Transverse colon (tissue), 3 donors: Measurements from ENCODE around the gene TPSG1.

ENCODE experiments used
- EP300 ChIP-seq: sonication (generic); formaldehyde crosslinking; IDR thresholded peaks from one replicate; pipeline ENCODE4 v1.6.1; 2017; ENCODE audit warnings: antibody characterized with exemption, low read depth
- POLR2A ChIP-seq: fragments of 450-650 bp; IDR thresholded peaks from one replicate; pipeline ENCODE4 v1.6.1; 2016; ENCODE audit warnings: antibody characterized with exemption, mild to moderate bottlenecking, moderate library complexity
- TF ChIP-seq, protein P1 (sequence below), 5 experiments: fragments of 200-600 bp in 3 of 5; fragments of 450-650 bp in 2 of 5; sonication (generic) in 3 of 5; IDR thresholded peaks; 1 replicate in 2 of 5; 2 replicates in 3 of 5; pipeline ENCODE4 v1.5.1; 2016 to 2017; ENCODE audit warnings: antibody characterized with exemption in 5 of 5, inconsistent platforms in 3 of 5, mild to moderate bottlenecking in 2 of 5, moderate library complexity in 1 of 5

DNA sequence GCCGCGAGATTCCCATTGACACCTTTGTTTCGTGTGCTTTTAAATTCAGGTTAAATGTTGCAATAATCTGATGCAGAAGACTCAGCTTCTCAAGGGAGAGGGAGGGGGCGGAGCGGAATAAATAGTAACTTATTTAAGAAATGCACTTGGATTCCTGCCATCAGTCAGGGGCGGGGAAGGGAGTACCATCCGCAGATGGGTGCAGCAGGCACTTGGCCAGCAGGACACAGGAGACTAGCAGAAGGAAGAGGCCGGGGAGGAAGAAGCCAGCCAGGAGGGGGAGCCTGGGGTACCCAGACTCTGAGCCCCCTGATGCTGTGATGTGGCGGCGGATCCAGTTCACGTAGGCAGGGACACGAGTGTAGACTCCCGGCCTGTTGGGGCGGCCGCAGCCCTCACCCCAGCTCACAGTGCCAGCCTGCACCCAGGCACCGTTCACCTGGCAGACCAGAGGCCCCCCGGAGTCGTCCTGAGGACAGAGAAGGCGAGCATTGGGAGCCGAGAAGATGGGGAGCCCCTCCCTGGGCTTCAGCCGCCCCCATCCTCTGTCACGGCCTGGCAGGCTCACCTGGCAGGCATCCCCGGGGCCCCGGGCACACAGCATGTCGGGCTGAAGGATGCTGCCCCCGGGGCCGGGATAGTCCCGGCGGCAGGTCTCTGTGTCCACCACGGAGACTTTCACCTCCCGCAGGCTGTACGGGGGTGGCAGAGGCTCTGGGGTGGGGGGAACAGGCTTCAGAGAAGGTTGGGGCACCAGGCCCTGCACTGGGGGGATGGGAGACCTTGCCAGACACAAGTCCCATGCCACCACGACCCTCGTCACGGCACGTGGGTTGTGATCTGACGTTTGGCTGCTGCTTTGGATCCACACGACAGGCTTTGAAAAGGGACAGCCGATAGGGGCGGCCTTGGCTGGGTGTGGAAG is 3.2 kb downstream of the TPSG1 start:
- TF ChIP-seq, protein P1, sequence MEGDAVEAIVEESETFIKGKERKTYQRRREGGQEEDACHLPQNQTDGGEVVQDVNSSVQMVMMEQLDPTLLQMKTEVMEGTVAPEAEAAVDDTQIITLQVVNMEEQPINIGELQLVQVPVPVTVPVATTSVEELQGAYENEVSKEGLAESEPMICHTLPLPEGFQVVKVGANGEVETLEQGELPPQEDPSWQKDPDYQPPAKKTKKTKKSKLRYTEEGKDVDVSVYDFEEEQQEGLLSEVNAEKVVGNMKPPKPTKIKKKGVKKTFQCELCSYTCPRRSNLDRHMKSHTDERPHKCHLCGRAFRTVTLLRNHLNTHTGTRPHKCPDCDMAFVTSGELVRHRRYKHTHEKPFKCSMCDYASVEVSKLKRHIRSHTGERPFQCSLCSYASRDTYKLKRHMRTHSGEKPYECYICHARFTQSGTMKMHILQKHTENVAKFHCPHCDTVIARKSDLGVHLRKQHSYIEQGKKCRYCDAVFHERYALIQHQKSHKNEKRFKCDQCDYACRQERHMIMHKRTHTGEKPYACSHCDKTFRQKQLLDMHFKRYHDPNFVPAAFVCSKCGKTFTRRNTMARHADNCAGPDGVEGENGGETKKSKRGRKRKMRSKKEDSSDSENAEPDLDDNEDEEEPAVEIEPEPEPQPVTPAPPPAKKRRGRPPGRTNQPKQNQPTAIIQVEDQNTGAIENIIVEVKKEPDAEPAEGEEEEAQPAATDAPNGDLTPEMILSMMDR (IDR thresholded peaks at IDR 0.05), result no peak
- TF ChIP-seq POLR2A, result no peak
- no peak for TF ChIP-seq EP300
